CD4-positive, CD25-positive, alpha-beta regulatory T cell (primary cell): ENCODE measurements around the gene CRKL. TPM values are rescaled to one million over a fixed set of nuclear protein-coding genes. Genes with fewer than 3 reads are reported as not detected.
A peak's percentile ranks its signal among the peaks of the same experiment; 100 is the strongest.

Experiments
- ATAC-seq, 2 donors: fragments of 150-1000 bp; cut with Tn5 transposase; one replicate each; pipeline ENCODE4 v1.10.0; 2021; ENCODE audit warnings: low read depth in 2 of 2, moderate number of reproducible peaks in 2 of 2, moderate library complexity in 1 of 2
- DNase-seq, 3 donors: peaks; one replicate each; pipeline versions ENCODE4 v3.0.0 to v3.0.0-alpha.2; 2012 to 2022; ENCODE audit warnings: mixed read lengths in 1 of 3
- H3K27ac ChIP-seq: one replicate; pipeline ENCODE4 v1.7.0; 2013; ENCODE audit warnings: mild to moderate bottlenecking, low read length; ENCODE audit not compliant: insufficient read depth, poor library complexity, severe bottlenecking
- H3K27me3 ChIP-seq: one replicate; pipeline ENCODE4 v1.7.0; 2013; ENCODE audit warnings: low read length; ENCODE audit not compliant: control insufficient read depth, insufficient read depth
- H3K36me3 ChIP-seq: one replicate; pipeline ENCODE4 v1.7.0; 2013; ENCODE audit warnings: mild to moderate bottlenecking, low read length, moderate library complexity; ENCODE audit not compliant: control insufficient read depth, insufficient read depth
- H3K4me1 ChIP-seq: 2 replicates; pipeline ENCODE4 v1.7.0; 2013; ENCODE audit warnings: mild to moderate bottlenecking, low read length; ENCODE audit not compliant: insufficient read depth, control insufficient read depth, poor library complexity, severe bottlenecking
- H3K4me3 ChIP-seq: one replicate; pipeline ENCODE4 v1.7.0; 2013; ENCODE audit warnings: low read depth, mild to moderate bottlenecking, low read length, moderate library complexity
- H3K9me3 ChIP-seq, 2 experiments: 1 replicate in 1 of 2; 2 replicates in 1 of 2; pipeline ENCODE4 v1.7.0; 2013; ENCODE audit warnings: low read length in 2 of 2, mild to moderate bottlenecking in 1 of 2, moderate library complexity in 1 of 2; ENCODE audit not compliant: control insufficient read depth in 2 of 2
- H3K27ac Mint-ChIP-seq, 3 donors: one replicate each; pipeline ENCODE4 v1.8.0; 2020 to 2022; ENCODE audit warnings: mild to moderate bottlenecking in 3 of 3, mixed read lengths in 3 of 3, moderate library complexity in 2 of 3
- H3K27me3 Mint-ChIP-seq: one replicate; pipeline ENCODE4 v1.8.0; 2022; ENCODE audit warnings: mild to moderate bottlenecking, mixed read lengths
- H3K36me3 Mint-ChIP-seq: one replicate; pipeline ENCODE4 v1.8.0; 2020; ENCODE audit warnings: mixed read lengths
- H3K4me1 Mint-ChIP-seq, 4 donors: one replicate each; pipeline ENCODE4 v1.8.0; 2020 to 2022; ENCODE audit warnings: mixed read lengths in 4 of 4, mild to moderate bottlenecking in 1 of 4
- H3K4me3 Mint-ChIP-seq, 4 donors: one replicate each; pipeline ENCODE4 v1.8.0; 2020 to 2022; ENCODE audit warnings: mild to moderate bottlenecking in 4 of 4, mixed read lengths in 4 of 4, moderate library complexity in 3 of 4
- H3K9me3 Mint-ChIP-seq, 7 donors: one replicate each; pipeline ENCODE4 v1.8.0; 2020 to 2022; ENCODE audit warnings: mixed read lengths in 7 of 7, mild to moderate bottlenecking in 3 of 7, moderate library complexity in 2 of 7
- polyA plus RNA-seq, 4 donors: library from polyadenylated mRNA; unstranded; fragments of 300-500 nt; fragmentation: Illumina TruSeq; gene quantifications; one replicate each; pipeline ENCODE4 v1.2.3, GENCODE V29; 2021
- total RNA-seq: library from RNA; stranded (reverse); gene quantifications from one replicate; pipeline ENCODE4 v1.2.3, GENCODE V29; 2022

CRKL gene
- total and polyA plus RNA-seq, 5 donors from 2014 or later = 41.7 to 61.4 (median 53.1) TPM

DNA sequence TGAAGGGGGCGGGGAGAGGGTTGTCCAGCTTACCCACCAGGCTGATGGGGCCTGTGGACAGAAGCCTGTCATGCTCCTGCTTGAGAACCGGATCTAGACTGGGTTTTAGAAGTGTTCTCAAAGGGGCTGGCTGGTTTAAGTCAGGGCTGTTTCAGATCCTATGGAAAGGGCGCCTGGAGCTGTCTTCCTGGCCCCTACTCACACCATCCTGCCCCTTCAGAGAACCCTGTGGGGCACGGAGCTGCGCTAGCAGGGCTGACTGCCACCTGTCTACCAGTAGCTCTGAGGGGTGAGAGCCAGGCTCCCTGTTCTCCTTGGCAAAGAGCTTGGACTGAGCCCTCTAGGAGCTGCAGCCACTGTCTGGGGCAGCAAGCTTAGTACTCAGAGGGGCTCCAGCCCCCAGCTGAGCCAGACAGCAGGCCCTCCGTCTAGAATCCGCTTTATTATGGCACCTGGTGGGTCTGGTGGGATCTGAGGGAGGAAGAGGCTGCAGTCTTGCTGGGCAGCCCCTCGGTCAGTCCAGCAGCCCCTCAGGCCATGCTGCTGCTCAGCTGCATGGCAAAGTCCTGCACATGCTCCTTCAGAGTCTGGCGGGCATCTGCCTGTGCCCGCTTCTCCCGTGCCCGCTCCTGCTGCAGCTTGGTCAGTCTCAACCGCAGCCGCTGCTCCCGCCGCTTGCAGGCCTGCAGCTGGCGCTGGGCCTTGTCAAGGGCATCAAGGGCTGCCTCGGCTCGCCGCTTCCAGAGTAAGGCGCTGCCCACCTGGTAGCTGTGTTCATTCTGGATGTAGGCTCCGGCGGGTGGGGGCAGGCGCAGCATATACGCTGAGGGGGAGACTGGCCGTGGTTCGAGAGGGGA, 82.4 kb downstream of the CRKL start:
- H3K27ac Mint-ChIP-seq = peak overlapping the region in 1 of 3 donors; percentile 99
- no peaks in the 10 kb centered on the region for H3K27me3 Mint-ChIP-seq
- Histone ChIP-seq H3K27me3 (no peaks in the 10 kb centered on the region), H3K9me3 (no peaks in the 10 kb centered on the region), H3K4me3 (no peak overlapping the region), H3K36me3 (peaks cover 17% of the 10 kb centered on the region), H3K4me1 (peaks cover 27% of the 10 kb centered on the region), H3K27ac (peak overlapping the region; percentile 99)
- H3K4me1 Mint-ChIP-seq = peaks cover 5 to 53% (median 18%) of the 10 kb centered on the region in 4 donors
- H3K4me3 Mint-ChIP-seq = peak overlapping the region in 3 of 4 donors; percentile 57 to 99 (median 82)
- H3K9me3 Mint-ChIP-seq = peaks cover 0 to 1% (median 0%) of the 10 kb centered on the region in 7 donors
- no peak for ATAC-seq
- H3K36me3 Mint-ChIP-seq = peaks cover 4% of the 10 kb centered on the region
- DNase-seq = no peak

DNA sequence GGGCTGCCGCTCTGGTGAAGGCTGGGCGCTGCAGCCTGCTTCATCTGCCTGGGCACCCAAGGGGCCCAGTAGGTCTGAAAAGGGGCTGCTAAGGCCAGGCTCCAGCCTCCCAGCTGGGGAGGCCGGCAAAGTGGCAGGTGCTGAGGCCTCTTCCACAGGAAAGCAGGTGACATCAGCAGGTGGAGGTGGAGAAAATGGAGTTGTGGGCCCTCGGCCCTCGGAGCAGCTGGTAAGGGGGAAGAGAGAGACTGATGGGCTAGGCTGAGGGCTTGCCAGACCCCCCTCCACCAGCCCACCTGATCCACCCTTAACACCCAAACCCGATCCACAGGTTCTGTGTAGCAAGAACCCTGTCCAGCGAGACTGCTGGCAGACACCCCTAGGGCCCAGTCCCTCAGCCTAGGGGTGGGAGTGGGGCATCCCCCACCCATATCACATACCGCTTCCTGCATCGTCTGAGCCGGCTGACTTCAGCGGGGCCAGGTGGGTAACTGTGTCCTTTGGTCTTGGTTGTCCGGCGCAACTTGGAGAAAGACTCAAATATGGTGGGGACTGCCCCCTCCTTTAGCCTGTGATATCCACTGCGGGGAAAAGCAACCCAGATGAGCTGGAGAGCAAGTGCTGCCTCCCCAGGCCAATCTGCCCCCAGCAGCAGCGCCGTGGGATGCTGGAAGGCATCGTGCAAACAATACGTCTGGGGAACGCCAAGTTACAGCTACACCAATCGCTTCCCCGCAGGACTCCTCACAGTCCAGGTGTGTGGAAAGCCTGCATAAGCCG, 83.2 kb downstream of the CRKL start:
- Histone ChIP-seq H3K36me3 (peaks cover 17% of the 10 kb centered on the region), H3K9me3 (no peaks in the 10 kb centered on the region), H3K27me3 (no peaks in the 10 kb centered on the region), H3K4me3 (peak overlapping the region; percentile 74), H3K27ac (peak overlapping the region; percentile 99), H3K4me1 (peaks cover 27% of the 10 kb centered on the region)
- H3K9me3 Mint-ChIP-seq = peaks cover 0 to 1% (median 0%) of the 10 kb centered on the region in 7 donors
- peaks cover 5 to 53% (median 18%) of the 10 kb centered on the region in 4 donors for H3K4me1 Mint-ChIP-seq
- H3K27me3 Mint-ChIP-seq = no peaks in the 10 kb centered on the region
- H3K4me3 Mint-ChIP-seq = peak overlapping the region; percentile 94 to 99 (median 97)
- DNase-seq = no peak
- peaks cover 4% of the 10 kb centered on the region for H3K36me3 Mint-ChIP-seq
- peak overlapping the region; percentile 96 to 99 (median 99) for H3K27ac Mint-ChIP-seq
- no peak for ATAC-seq

- Mint-ChIP-seq H3K27ac (peak overlapping the region; percentile 96 to 99 (median 99)), H3K9me3 (peaks cover 0 to 1% (median 0%) of the 10 kb centered on the region in 7 donors), H3K27me3 (no peaks in the 10 kb centered on the region), H3K36me3 (peaks cover 4% of the 10 kb centered on the region), H3K4me1 (peaks cover 5 to 53% (median 18%) of the 10 kb centered on the region in 4 donors), H3K4me3 (peak overlapping the region; percentile 94 to 99 (median 97))
- ATAC-seq (no peak), DNase-seq (no peak)
- peak overlapping the region; percentile 99 for H3K27ac ChIP-seq
- H3K36me3 ChIP-seq = peaks cover 17% of the 10 kb centered on the region
- H3K27me3 ChIP-seq = no peaks in the 10 kb centered on the region
- H3K9me3 ChIP-seq = no peaks in the 10 kb centered on the region
- peak overlapping the region; percentile 74 for H3K4me3 ChIP-seq
- H3K4me1 ChIP-seq = peaks cover 27% of the 10 kb centered on the region
Measured at GRCh38 chr22:21000987-21001600, 83.9 kb downstream of the CRKL start.

DNA sequence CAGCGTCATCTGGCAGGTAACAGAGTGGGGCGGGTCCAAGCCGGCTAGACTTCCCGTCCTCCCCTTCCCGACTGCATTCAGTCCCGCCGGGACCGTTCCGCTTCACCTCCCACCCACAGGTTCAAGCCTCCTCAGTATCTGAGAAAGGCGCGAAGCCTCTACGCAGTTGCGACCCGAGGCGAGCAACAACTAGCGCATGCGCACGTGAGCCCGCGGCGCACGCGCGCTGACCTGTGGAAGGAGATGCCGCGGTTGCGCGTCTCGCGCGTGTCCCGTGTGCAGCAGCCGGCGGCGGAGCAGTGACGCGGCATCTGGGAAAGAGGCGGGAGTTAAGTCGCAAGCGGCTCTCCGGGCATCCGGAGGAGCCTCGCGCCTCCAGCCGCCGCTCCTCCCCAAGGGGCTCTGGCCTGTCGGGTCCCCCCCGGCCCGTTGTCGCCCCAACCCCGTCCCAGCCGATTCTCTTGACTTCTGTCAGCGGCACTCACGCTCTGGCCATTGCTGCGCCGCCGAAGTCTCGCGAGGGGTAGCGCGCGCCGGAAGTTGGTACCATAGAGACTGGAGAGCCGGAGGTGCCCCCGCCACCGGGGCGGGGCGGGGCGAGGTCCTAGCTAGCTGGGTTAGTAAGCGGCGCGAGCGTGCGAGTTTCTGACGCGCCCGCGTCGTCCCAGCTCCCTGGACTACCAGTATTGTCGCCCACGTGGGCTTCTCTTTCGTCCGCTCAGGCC, 84.6 kb downstream of the CRKL start, which contains the start of gene THAP7:
THAP7 (minus strand) TSS at position 518 of the 725 bp plus-strand sequence; CDS start at position 311, 207 bp downstream.
- H3K4me3 Mint-ChIP-seq = peak within 1 kb of the TSS; percentile 94 to 99 (median 97)
- Histone ChIP-seq H3K27ac (peak within 1 kb of the TSS; percentile 99), H3K9me3 (no peaks in the 10 kb centered on the region), H3K36me3 (peaks cover 15% of the 10 kb centered on the region), H3K4me3 (peak within 1 kb of the TSS; percentile 84), H3K4me1 (peaks cover 27% of the 10 kb centered on the region), H3K27me3 (no peaks in the 10 kb centered on the region)
- peaks cover 5 to 53% (median 18%) of the 10 kb centered on the region in 4 donors for H3K4me1 Mint-ChIP-seq
- ATAC-seq = peak; percentile 92 to 93
- peak within 1 kb of the TSS; percentile 96 to 99 (median 99) for H3K27ac Mint-ChIP-seq
- no peaks in the 10 kb centered on the region for H3K27me3 Mint-ChIP-seq
- peaks cover 4% of the 10 kb centered on the region for H3K36me3 Mint-ChIP-seq
- H3K9me3 Mint-ChIP-seq = no peaks in the 10 kb centered on the region
- peak; percentile 96 to 98 (median 98) for DNase-seq

Other genes starting within 250 kb of the CRKL start
- not detected for gene SERPIND1, start 143.3 kb upstream of the CRKL start, total RNA-seq
- under 1 TPM in 2 of 4 donors, not detected in 2; 0.10 to 0.29 TPM for gene SERPIND1, start 143.3 kb upstream of the CRKL start, polyA plus RNA-seq
- 182 TPM for gene PI4KA, start 58.6 kb upstream of the CRKL start, total RNA-seq
- gene PI4KA, start 58.6 kb upstream of the CRKL start, polyA plus RNA-seq = 10 to 100 TPM; 38.9 to 47.0 (median 41.9) TPM
- gene SNAP29, start 58.4 kb upstream of the CRKL start, total RNA-seq = 23.1 TPM
- 10 to 100 TPM; 20.1 to 34.0 (median 25.4) TPM for gene SNAP29, start 58.4 kb upstream of the CRKL start, polyA plus RNA-seq
- 0.49 TPM for gene AIFM3, start 49.8 kb downstream of the CRKL start, total RNA-seq
- not detected for gene AIFM3, start 49.8 kb downstream of the CRKL start, polyA plus RNA-seq
- 69.4 TPM for gene LZTR1, start 64.9 kb downstream of the CRKL start, total RNA-seq
- gene LZTR1, start 64.9 kb downstream of the CRKL start, polyA plus RNA-seq = 10 to 100 TPM in 3 of 4 donors, 1 to 10 TPM in 1; 9.6 to 12.1 (median 11.7) TPM
- 41.7 TPM for gene THAP7, start 84.7 kb downstream of the CRKL start, total RNA-seq
- 10 to 100 TPM; 38.5 to 58.0 (median 47.4) TPM for gene THAP7, start 84.7 kb downstream of the CRKL start, polyA plus RNA-seq
- 0.59 TPM for gene P2RX6, start 97.8 kb downstream of the CRKL start, total RNA-seq
- under 1 TPM in 1 of 4 donors, not detected in 3; 0.10 TPM for gene P2RX6, start 97.8 kb downstream of the CRKL start, polyA plus RNA-seq
- not detected for gene SLC7A4, start 115.2 kb downstream of the CRKL start, total RNA-seq
- under 1 TPM in 1 of 4 donors, not detected in 3; 0.09 TPM for gene SLC7A4, start 115.2 kb downstream of the CRKL start, polyA plus RNA-seq
- 0.10 TPM for gene LRRC74B, start 128.5 kb downstream of the CRKL start, total RNA-seq
- gene LRRC74B, start 128.5 kb downstream of the CRKL start, polyA plus RNA-seq = not detected